NCI-H748 (cell line): ENCODE results near the gene LONP1.
"Not testable (repeated sequence)": the region's sequence is repeated elsewhere in the genome, so short reads cannot be mapped to it uniquely, and the experiment has no call there.

Source experiments
- DNase-seq: peaks from one replicate; lab custom pipeline; 2025; ENCODE audit not compliant: unreplicated experiment; lab: John Stamatoyannopoulos, UW

Gene LONP1

GRCh38 chr19:5693195-5694166 is 26.5 kb downstream of the LONP1 start:
- DNase-seq, result no peak

- no peak for DNase-seq
These were observed 27.2 kb downstream of the LONP1 start for GRCh38 chr19:5692723-5693194.

- no peak for DNase-seq
These were observed 27.9 kb downstream of the LONP1 start for GRCh38 chr19:5691822-5692722.

- peak; percentile 30 for DNase-seq
These were observed 28.8 kb downstream of the LONP1 start for GRCh38 chr19:5690955-5691821.

GRCh38 chr19:5690125-5690954 is 29.6 kb downstream of the LONP1 start, which contains the start of gene RPL36:
Gene RPL36, plus strand, starts transcription at chr19:5690295. Its CDS starts 213 bp downstream, at chr19:5690508.
- peak; percentile 91 for DNase-seq

- not testable (repeated sequence) for DNase-seq
These were observed 31.6 kb downstream of the LONP1 start for GRCh38 chr19:5688262-5688881.

GRCh38 chr19:5687360-5688198 is 32.4 kb downstream of the LONP1 start:
- no peak for DNase-seq

- peak; percentile 84 for DNase-seq
These were observed 33.1 kb downstream of the LONP1 start for GRCh38 chr19:5686647-5687359.

GRCh38 chr19:5686326-5686646 is 33.7 kb downstream of the LONP1 start:
- DNase-seq, result no peak

- DNase-seq, result no peak
These were observed 35.1 kb downstream of the LONP1 start for GRCh38 chr19:5684694-5685430.

- DNase-seq, result no peak
These were observed 36.6 kb downstream of the LONP1 start for GRCh38 chr19:5683177-5683886.

GRCh38 chr19:5682107-5682482 is 37.9 kb downstream of the LONP1 start:
- DNase-seq, result no peak

- no peak for DNase-seq
These were observed 38.4 kb downstream of the LONP1 start for GRCh38 chr19:5681391-5682106.

GRCh38 chr19:5680437-5681368 is 39.2 kb downstream of the LONP1 start, which contains the start of the genes HSD11B1L and MICOS13:
Gene HSD11B1L, plus strand, starts transcription at chr19:5681027. Its CDS starts 3,806 bp downstream, at chr19:5684833.
Gene MICOS13, minus strand, starts transcription at chr19:5680516. Its CDS starts 30 bp downstream, at chr19:5680486.
- DNase-seq, result peak; percentile 97

GRCh38 chr19:5680084-5680436 is 39.9 kb downstream of the LONP1 start:
- DNase-seq, result peak; percentile 38
